SK-N-MC (cell line): ENCODE results near the gene POMGNT2.

Experiments used
- EZH2 ChIP-seq: fragments of 200-600 bp; sonication (generic); IDR thresholded peaks from one replicate; pipeline ENCODE4 v1.6.1; 2017; ENCODE audit warnings: antibody characterized with exemption
- FOXP2 ChIP-seq: optimal IDR thresholded peaks from 2 replicates; pipeline ENCODE3; 2011; ENCODE audit warnings: mild to moderate bottlenecking, moderate library complexity; ENCODE audit not compliant: insufficient read depth; ENCODE audit errors: extremely low read length, control extremely low read depth
- POLR2AphosphoS5 ChIP-seq: IDR thresholded peaks from 2 replicates; pipeline ENCODE4 v1.6.1; 2012; ENCODE audit warnings: mild to moderate bottlenecking, low read depth, low read length, borderline replicate concordance

GRCh38 chr3:43076857-43077256, 29.0 kb downstream of the POMGNT2 start:
- TF ChIP-seq EZH2 (no peak), POLR2AphosphoS5 (no peak), FOXP2 (no peak)
